ENCODE measurements around the gene SLC7A4. TPM values are rescaled to one million over a fixed set of nuclear protein-coding genes. Genes with fewer than 3 reads are reported as not detected.

Gene SLC7A4
- total RNA-seq (2022): not detected in 2 replicates
- not detected for Bru-seq, nascent RNA
- BruChase-seq, experiment 1, labeled RNA remaining after a 6-hour chase: not detected
- BruChase-seq, experiment 2, labeled RNA remaining after a 2-hour chase: not detected
- long read RNA-seq: 0 reads

GRCh38 chr22:21032037-21032867, at the start of gene SLC7A4:
Gene SLC7A4 (minus strand): TSS chr22:21032561. CDS start chr22:21031812, 749 bp downstream.
- no peaks in the 10 kb centered on the region for H3K36me3 Mint-ChIP-seq (ENCODE audit: insufficient read depth, unreplicated experiment)
- DNase-seq (ENCODE audit: unreplicated experiment): no peak
- POLR2A ChIA-PET: interaction anchor here (0.9 kb wide), 1 partner anchor 50 kb away, joined by 4 read pairs; the partner anchor contains the start of gene LZTR1
- intact Hi-C loops (cut with micrococcal nuclease): no loop called here
- peaks cover 1% of the 10 kb centered on the region for H3K4me1 Mint-ChIP-seq (ENCODE audit: insufficient read depth, unreplicated experiment)
- H3K27ac Mint-ChIP-seq (ENCODE audit: low read depth, unreplicated experiment): no peak within 1 kb of the TSS
- BruUV-seq (replicated peaks): no TSS peak
- H3K27me3 Mint-ChIP-seq (ENCODE audit: insufficient read depth, unreplicated experiment): no peaks in the 10 kb centered on the region
- no peak for TF ChIP-seq CTCF (IDR thresholded peaks at IDR 0.05; ENCODE audit: unreplicated experiment)
- H3K4me3 Mint-ChIP-seq (ENCODE audit: unreplicated experiment): no peak within 1 kb of the TSS
- CTCF ChIA-PET: no interaction called here
- H3K9me3 Mint-ChIP-seq (ENCODE audit: unreplicated experiment): no peaks in the 10 kb centered on the region

- Mint-ChIP-seq H3K4me1 (ENCODE audit: insufficient read depth, unreplicated experiment) (no peaks in the 10 kb centered on the region), H3K9me3 (ENCODE audit: unreplicated experiment) (no peaks in the 10 kb centered on the region), H3K27ac (ENCODE audit: low read depth, unreplicated experiment) (no peak overlapping the region), H3K27me3 (ENCODE audit: insufficient read depth, unreplicated experiment) (no peaks in the 10 kb centered on the region), H3K36me3 (ENCODE audit: insufficient read depth, unreplicated experiment) (no peaks in the 10 kb centered on the region), H3K4me3 (ENCODE audit: unreplicated experiment) (no peak overlapping the region)
- ChIA-PET POLR2A (no interaction called here), CTCF (no interaction called here)
- BruUV-seq (replicated peaks): no TSS peak
- intact Hi-C loops (cut with micrococcal nuclease): no loop called here
- TF ChIP-seq CTCF (IDR thresholded peaks at IDR 0.05; ENCODE audit: unreplicated experiment): no peak
- DNase-seq (ENCODE audit: unreplicated experiment): no peak
Observed at GRCh38 chr22:21080435-21081137, 48.2 kb upstream of the SLC7A4 start.

- no peak for TF ChIP-seq CTCF (IDR thresholded peaks at IDR 0.05; ENCODE audit: unreplicated experiment)
- no peaks in the 10 kb centered on the region for H3K9me3 Mint-ChIP-seq (ENCODE audit: unreplicated experiment)
- H3K36me3 Mint-ChIP-seq (ENCODE audit: insufficient read depth, unreplicated experiment): no peaks in the 10 kb centered on the region
- no peaks in the 10 kb centered on the region for H3K27me3 Mint-ChIP-seq (ENCODE audit: insufficient read depth, unreplicated experiment)
- no peak overlapping the region for H3K27ac Mint-ChIP-seq (ENCODE audit: low read depth, unreplicated experiment)
- ChIA-PET POLR2A (no interaction called here), CTCF (interaction anchor here (0.7 kb wide), 1 partner anchor 12 kb away, joined by 3 read pairs; no protein-coding TSS in a partner anchor)
- intact Hi-C loops (cut with micrococcal nuclease): no loop called here
- BruUV-seq (replicated peaks): no TSS peak
- DNase-seq (ENCODE audit: unreplicated experiment): no peak
- H3K4me3 Mint-ChIP-seq (ENCODE audit: unreplicated experiment): no peak overlapping the region
- no peaks in the 10 kb centered on the region for H3K4me1 Mint-ChIP-seq (ENCODE audit: insufficient read depth, unreplicated experiment)
Observed at GRCh38 chr22:21079493-21079892, 47.1 kb upstream of the SLC7A4 start.

GRCh38 chr22:21078916-21079315, 46.6 kb upstream of the SLC7A4 start:
- POLR2A ChIA-PET: no interaction called here
- Mint-ChIP-seq H3K27me3 (ENCODE audit: insufficient read depth, unreplicated experiment) (no peaks in the 10 kb centered on the region), H3K36me3 (ENCODE audit: insufficient read depth, unreplicated experiment) (no peaks in the 10 kb centered on the region), H3K4me3 (ENCODE audit: unreplicated experiment) (no peak overlapping the region), H3K4me1 (ENCODE audit: insufficient read depth, unreplicated experiment) (peaks cover 3% of the 10 kb centered on the region), H3K27ac (ENCODE audit: low read depth, unreplicated experiment) (no peak overlapping the region), H3K9me3 (ENCODE audit: unreplicated experiment) (no peaks in the 10 kb centered on the region)
- TF ChIP-seq CTCF (IDR thresholded peaks at IDR 0.05; ENCODE audit: unreplicated experiment): no peak
- CTCF ChIA-PET: no interaction called here
- DNase-seq (ENCODE audit: unreplicated experiment): no peak
- no TSS peak for BruUV-seq (replicated peaks)
- intact Hi-C loops (cut with micrococcal nuclease): no loop called here
